Gastrocnemius medialis (tissue), 4 donors: ENCODE data around the gene PF4V1.

Experiments used
- CTCF ChIP-seq, 5 experiments: fragments of 450-650 bp in 3 of 5; fragments of 200-600 bp in 2 of 5; sonication (generic) in 2 of 5; IDR thresholded peaks in 4 of 5; conservative IDR thresholded peaks in 1 of 5; 1 replicate in 4 of 5; 2 replicates in 1 of 5; pipeline ENCODE4 v1.5.1; 2016 to 2019; ENCODE audit warnings: antibody characterized with exemption in 5 of 5, mild to moderate bottlenecking in 3 of 5, moderate library complexity in 3 of 5
- POLR2A ChIP-seq, 2 donors: fragments of 450-650 bp; IDR thresholded peaks; one replicate each; pipeline ENCODE4 v1.6.1; 2017; ENCODE audit warnings: antibody characterized with exemption in 2 of 2, mild to moderate bottlenecking in 2 of 2, moderate library complexity in 2 of 2

- no peak for TF ChIP-seq POLR2A (IDR thresholded peaks at IDR 0.05)
- TF ChIP-seq CTCF (IDR thresholded peaks at IDR 0.05 in 4 of 5, conservative IDR thresholded peaks at IDR 0.05 in 1 of 5): no peak
Observed at GRCh38 chr4:73894001-73894400, 40.9 kb downstream of the PF4V1 start.
